Measurements from ENCODE around the gene MYBPC3. TPM values are rescaled to one million over a fixed set of nuclear protein-coding genes. Genes with fewer than 3 reads are reported as not detected.

Gene MYBPC3
- total and polyA plus RNA-seq, 2 experiments from 2014 or later, result not detected

DNA sequence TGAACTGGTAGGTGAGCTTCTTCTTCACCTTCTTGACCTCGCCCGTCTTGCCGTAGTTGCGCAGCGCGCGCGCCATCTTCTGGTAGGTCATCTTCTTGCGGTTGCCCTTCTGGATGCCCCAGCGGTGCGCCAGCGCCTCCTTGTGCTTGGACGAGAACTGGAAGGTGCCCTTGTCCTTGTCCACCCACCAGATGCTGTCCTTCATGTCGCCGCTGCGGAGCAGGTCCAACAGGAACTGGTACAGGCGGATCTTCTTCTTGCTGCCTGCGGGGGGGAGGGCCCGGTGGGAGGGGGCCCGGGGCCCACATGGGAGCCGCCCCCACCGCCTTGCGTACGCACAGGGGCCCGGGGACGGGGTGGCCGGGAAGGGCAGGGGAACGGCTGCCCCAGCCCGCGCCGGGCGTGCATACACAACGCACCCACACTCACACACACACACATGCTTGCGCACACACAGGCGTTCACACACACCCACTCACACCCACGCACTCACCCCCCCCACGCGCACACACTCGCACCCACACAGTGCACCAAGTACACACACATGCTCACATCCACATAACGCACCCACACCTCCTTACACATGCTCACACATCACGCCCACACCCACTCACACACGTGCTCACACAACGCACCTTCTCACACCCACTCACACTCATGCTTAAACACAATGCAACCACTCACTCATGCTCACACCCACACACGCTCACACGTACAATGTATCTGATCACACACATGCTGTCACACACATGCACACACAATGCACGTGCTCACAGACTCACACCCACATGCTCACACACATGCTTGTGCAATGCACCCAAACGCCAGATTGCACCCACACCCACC, 3.0 kb upstream of the MYBPC3 start:
- Histone ChIP-seq H3K9me2 (ENCODE audit: insufficient read depth) (no peaks in the 10 kb centered on the region), H3K4me1 (ENCODE audit: insufficient read depth) (peaks cover 7% of the 10 kb centered on the region; the same call in 1 of the 2 replicates), H2AFZ (peak overlapping the region; percentile 93), H3K4me3 (peak overlapping the region; percentile 71), H3K36me3 (ENCODE audit: insufficient read depth) (no peaks in the 10 kb centered on the region), H3F3A (replicated peaks; ENCODE audit: low read depth) (peaks cover 17% of the 10 kb centered on the region), H3K27ac (ENCODE audit: low read depth) (no peak overlapping the region), H3K4me2 (peak overlapping the region; percentile 71), H3K27me3 (ENCODE audit: insufficient read depth) (no peaks in the 10 kb centered on the region), H4K20me1 (replicated peaks; ENCODE audit: insufficient read depth) (no peaks in the 10 kb centered on the region), H3K79me2 (replicated peaks; ENCODE audit: insufficient read depth) (no peaks in the 10 kb centered on the region)
- Mint-ChIP-seq H3K9me3 (no peaks in the 10 kb centered on the region), H3K4me3 (peak overlapping the region; percentile 73), H3K36me3 (ENCODE audit: low read depth) (no peaks in the 10 kb centered on the region; the same call in 2 of the 3 replicates), H3K4me1 (peaks cover 8% of the 10 kb centered on the region), H3K27ac (0 out of 2 replicates have a peak overlapping the region, but pooled peaks have one; percentile 41), H3K27me3 (ENCODE audit: insufficient read depth, low read depth, poor library complexity) (peaks cover 11% of the 10 kb centered on the region)
- ATAC-seq, result peak; percentile 87
- TF ChIP-seq, protein P1, sequence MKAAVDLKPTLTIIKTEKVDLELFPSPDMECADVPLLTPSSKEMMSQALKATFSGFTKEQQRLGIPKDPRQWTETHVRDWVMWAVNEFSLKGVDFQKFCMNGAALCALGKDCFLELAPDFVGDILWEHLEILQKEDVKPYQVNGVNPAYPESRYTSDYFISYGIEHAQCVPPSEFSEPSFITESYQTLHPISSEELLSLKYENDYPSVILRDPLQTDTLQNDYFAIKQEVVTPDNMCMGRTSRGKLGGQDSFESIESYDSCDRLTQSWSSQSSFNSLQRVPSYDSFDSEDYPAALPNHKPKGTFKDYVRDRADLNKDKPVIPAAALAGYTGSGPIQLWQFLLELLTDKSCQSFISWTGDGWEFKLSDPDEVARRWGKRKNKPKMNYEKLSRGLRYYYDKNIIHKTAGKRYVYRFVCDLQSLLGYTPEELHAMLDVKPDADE (IDR thresholded peaks at IDR 0.05), result no peak
- peak; percentile 60 for TF ChIP-seq CREB1 (CRISPR knock-in tag; IDR thresholded peaks at IDR 0.05; ENCODE audit: low read depth)
- TF ChIP-seq, protein P2, sequence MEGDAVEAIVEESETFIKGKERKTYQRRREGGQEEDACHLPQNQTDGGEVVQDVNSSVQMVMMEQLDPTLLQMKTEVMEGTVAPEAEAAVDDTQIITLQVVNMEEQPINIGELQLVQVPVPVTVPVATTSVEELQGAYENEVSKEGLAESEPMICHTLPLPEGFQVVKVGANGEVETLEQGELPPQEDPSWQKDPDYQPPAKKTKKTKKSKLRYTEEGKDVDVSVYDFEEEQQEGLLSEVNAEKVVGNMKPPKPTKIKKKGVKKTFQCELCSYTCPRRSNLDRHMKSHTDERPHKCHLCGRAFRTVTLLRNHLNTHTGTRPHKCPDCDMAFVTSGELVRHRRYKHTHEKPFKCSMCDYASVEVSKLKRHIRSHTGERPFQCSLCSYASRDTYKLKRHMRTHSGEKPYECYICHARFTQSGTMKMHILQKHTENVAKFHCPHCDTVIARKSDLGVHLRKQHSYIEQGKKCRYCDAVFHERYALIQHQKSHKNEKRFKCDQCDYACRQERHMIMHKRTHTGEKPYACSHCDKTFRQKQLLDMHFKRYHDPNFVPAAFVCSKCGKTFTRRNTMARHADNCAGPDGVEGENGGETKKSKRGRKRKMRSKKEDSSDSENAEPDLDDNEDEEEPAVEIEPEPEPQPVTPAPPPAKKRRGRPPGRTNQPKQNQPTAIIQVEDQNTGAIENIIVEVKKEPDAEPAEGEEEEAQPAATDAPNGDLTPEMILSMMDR (conservative IDR thresholded peaks at IDR 0.05; ENCODE audit: low read depth in 2 of 2), result peak; percentile 94 to 100
- peak; percentile 98 for DNase-seq (ENCODE audit: low spot score)

DNA sequence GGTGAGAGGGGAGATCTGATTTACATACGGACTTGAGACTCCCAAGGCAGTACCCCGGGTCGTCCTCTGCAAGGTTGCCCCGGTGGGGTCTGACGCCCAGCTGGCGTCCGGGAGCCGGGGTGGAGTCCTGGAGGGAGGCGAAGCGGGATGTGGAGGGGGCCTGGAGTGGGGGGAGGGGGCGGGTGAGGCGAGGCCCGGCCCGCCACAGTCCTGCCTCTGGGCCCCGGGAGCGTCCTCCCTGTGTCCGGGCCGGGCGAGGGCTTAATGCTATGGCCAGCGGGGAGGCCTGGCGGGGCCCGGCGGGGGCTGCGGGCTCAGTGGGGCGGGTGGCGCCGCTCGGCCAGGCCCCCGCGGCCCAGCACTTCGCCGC, 2.4 kb upstream of the MYBPC3 start:
- peak overlapping the region; percentile 73 for H3K4me3 Mint-ChIP-seq
- H3K9me3 Mint-ChIP-seq, result no peaks in the 10 kb centered on the region
- no peak; the same call in 2 of the 3 replicates for ATAC-seq
- H3K27me3 Mint-ChIP-seq (ENCODE audit: insufficient read depth, low read depth, poor library complexity), result peaks cover 11% of the 10 kb centered on the region
- DNase-seq (ENCODE audit: low spot score), result peak; percentile 60
- peaks cover 8% of the 10 kb centered on the region for H3K4me1 Mint-ChIP-seq
- no peaks in the 10 kb centered on the region; the same call in 2 of the 3 replicates for H3K36me3 Mint-ChIP-seq (ENCODE audit: low read depth)
- Histone ChIP-seq H4K20me1 (replicated peaks; ENCODE audit: insufficient read depth) (no peaks in the 10 kb centered on the region), H3K79me2 (replicated peaks; ENCODE audit: insufficient read depth) (no peaks in the 10 kb centered on the region), H3K36me3 (ENCODE audit: insufficient read depth) (no peaks in the 10 kb centered on the region), H3F3A (replicated peaks; ENCODE audit: low read depth) (peaks cover 17% of the 10 kb centered on the region), H3K4me1 (ENCODE audit: insufficient read depth) (peaks cover 7% of the 10 kb centered on the region; the same call in 1 of the 2 replicates), H2AFZ (peak overlapping the region; percentile 93), H3K4me2 (peak overlapping the region; percentile 71), H3K27me3 (ENCODE audit: insufficient read depth) (no peaks in the 10 kb centered on the region), H3K27ac (ENCODE audit: low read depth) (no peak overlapping the region), H3K4me3 (peak overlapping the region; percentile 71), H3K9me2 (ENCODE audit: insufficient read depth) (no peaks in the 10 kb centered on the region)
- 0 out of 2 replicates have a peak overlapping the region, but pooled peaks have one; percentile 41 for H3K27ac Mint-ChIP-seq
- TF ChIP-seq, protein P3, sequence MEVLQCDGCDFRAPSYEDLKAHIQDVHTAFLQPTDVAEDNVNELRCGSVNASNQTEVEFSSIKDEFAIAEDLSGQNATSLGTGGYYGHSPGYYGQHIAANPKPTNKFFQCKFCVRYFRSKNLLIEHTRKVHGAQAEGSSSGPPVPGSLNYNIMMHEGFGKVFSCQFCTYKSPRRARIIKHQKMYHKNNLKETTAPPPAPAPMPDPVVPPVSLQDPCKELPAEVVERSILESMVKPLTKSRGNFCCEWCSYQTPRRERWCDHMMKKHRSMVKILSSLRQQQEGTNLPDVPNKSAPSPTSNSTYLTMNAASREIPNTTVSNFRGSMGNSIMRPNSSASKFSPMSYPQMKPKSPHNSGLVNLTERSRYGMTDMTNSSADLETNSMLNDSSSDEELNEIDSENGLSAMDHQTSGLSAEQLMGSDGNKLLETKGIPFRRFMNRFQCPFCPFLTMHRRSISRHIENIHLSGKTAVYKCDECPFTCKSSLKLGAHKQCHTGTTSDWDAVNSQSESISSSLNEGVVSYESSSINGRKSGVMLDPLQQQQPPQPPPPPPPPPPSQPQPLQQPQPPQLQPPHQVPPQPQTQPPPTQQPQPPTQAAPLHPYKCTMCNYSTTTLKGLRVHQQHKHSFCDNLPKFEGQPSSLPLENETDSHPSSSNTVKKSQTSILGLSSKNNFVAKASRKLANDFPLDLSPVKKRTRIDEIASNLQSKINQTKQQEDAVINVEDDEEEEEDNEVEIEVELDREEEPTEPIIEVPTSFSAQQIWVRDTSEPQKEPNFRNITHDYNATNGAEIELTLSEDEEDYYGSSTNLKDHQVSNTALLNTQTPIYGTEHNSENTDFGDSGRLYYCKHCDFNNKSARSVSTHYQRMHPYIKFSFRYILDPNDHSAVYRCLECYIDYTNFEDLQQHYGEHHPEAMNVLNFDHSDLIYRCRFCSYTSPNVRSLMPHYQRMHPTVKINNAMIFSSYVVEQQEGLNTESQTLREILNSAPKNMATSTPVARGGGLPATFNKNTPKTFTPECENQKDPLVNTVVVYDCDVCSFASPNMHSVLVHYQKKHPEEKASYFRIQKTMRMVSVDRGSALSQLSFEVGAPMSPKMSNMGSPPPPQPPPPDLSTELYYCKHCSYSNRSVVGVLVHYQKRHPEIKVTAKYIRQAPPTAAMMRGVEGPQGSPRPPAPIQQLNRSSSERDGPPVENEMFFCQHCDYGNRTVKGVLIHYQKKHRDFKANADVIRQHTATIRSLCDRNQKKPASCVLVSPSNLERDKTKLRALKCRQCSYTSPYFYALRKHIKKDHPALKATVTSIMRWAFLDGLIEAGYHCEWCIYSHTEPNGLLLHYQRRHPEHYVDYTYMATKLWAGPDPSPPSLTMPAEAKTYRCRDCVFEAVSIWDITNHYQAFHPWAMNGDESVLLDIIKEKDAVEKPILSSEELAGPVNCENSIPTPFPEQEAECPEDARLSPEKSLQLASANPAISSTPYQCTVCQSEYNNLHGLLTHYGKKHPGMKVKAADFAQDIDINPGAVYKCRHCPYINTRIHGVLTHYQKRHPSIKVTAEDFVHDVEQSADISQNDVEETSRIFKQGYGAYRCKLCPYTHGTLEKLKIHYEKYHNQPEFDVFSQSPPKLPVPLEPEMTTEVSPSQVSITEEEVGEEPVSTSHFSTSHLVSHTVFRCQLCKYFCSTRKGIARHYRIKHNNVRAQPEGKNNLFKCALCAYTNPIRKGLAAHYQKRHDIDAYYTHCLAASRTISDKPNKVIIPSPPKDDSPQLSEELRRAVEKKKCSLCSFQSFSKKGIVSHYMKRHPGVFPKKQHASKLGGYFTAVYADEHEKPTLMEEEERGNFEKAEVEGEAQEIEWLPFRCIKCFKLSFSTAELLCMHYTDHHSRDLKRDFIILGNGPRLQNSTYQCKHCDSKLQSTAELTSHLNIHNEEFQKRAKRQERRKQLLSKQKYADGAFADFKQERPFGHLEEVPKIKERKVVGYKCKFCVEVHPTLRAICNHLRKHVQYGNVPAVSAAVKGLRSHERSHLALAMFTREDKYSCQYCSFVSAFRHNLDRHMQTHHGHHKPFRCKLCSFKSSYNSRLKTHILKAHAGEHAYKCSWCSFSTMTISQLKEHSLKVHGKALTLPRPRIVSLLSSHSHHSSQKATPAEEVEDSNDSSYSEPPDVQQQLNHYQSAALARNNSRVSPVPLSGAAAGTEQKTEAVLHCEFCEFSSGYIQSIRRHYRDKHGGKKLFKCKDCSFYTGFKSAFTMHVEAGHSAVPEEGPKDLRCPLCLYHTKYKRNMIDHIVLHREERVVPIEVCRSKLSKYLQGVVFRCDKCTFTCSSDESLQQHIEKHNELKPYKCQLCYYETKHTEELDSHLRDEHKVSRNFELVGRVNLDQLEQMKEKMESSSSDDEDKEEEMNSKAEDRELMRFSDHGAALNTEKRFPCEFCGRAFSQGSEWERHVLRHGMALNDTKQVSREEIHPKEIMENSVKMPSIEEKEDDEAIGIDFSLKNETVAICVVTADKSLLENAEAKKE (CRISPR knock-in tag; IDR thresholded peaks at IDR 0.05), result no peak
- TF ChIP-seq, protein P1 (IDR thresholded peaks at IDR 0.05), result no peak
- TF ChIP-seq EZH2 (IDR thresholded peaks at IDR 0.05; ENCODE audit: low read depth, unreplicated experiment) (no peak), STAT1 (IDR thresholded peaks at IDR 0.05; ENCODE audit: unreplicated experiment) (no peak), CREB1 (CRISPR knock-in tag; IDR thresholded peaks at IDR 0.05; ENCODE audit: low read depth) (no peak), EZH2phosphoT487 (IDR thresholded peaks at IDR 0.05; ENCODE audit: unreplicated experiment) (no peak), JUNB (IDR thresholded peaks at IDR 0.05; ENCODE audit: unreplicated experiment) (no peak), NANOG (IDR thresholded peaks at IDR 0.05; ENCODE audit: borderline replicate concordance) (no peak), POLR2AphosphoS5 (IDR thresholded peaks at IDR 0.05; ENCODE audit: low read depth) (no peak)

Data from GM23338 (cell line).